Measurements from ENCODE around the gene NCR2. TPM values are rescaled to one million over a fixed set of nuclear protein-coding genes. Genes with fewer than 3 reads are reported as not detected.

Gene NCR2
- total RNA-seq, 1 experiment from 2014 or later = not detected

GRCh38 chr6:41342241-41342640 is 6.8 kb downstream of the NCR2 start:
- BruUV-seq (replicated peaks) = no TSS peak
- ChIA-PET CTCF (no interaction called here), POLR2A (ENCODE audit: low non-redundant PET) (no interaction called here)
- intact Hi-C loops (cut with micrococcal nuclease; ENCODE audit: unreplicated experiment) = no loop called here
- no peaks in the 10 kb centered on the region for H3K9me3 ChIP-seq (ENCODE audit: low read depth, low read length, poor library complexity, severe bottlenecking)
- no peak for DNase-seq (ENCODE audit: low spot score)
- TF ChIP-seq EZH2 (IDR thresholded peaks at IDR 0.05; ENCODE audit: borderline replicate concordance, low read depth, low read length, poor library complexity, severe bottlenecking) = no peak
- TF ChIP-seq CTCF (conservative IDR thresholded peaks at IDR 0.05; ENCODE audit: low read depth, low read length) = no peak
- no peaks in the 10 kb centered on the region for H3K36me3 ChIP-seq (ENCODE audit: insufficient read depth, low read length, poor library complexity, severe bottlenecking)
- peaks cover 6% of the 10 kb centered on the region for H3K27me3 ChIP-seq (replicated peaks; ENCODE audit: insufficient read depth, low read depth, low read length, poor library complexity)
- peaks cover 2% of the 10 kb centered on the region for H3K4me1 ChIP-seq (ENCODE audit: insufficient read depth, low read length, poor library complexity, severe bottlenecking)
- H3K27ac ChIP-seq (ENCODE audit: low read depth, low read length, poor library complexity, severe bottlenecking) = no peak overlapping the region
- H3K4me3 ChIP-seq (ENCODE audit: low read depth, low read length, poor library complexity, severe bottlenecking) = no peak overlapping the region

GRCh38 chr6:41343641-41344187 is 8.3 kb downstream of the NCR2 start:
- H3K4me3 ChIP-seq (ENCODE audit: low read depth, low read length, poor library complexity, severe bottlenecking) = no peak overlapping the region
- H3K27me3 ChIP-seq (replicated peaks; ENCODE audit: insufficient read depth, low read depth, low read length, poor library complexity) = peaks cover 2% of the 10 kb centered on the region
- no peaks in the 10 kb centered on the region for H3K36me3 ChIP-seq (ENCODE audit: insufficient read depth, low read length, poor library complexity, severe bottlenecking)
- BruUV-seq (replicated peaks) = no TSS peak
- DNase-seq (ENCODE audit: low spot score) = no peak
- H3K27ac ChIP-seq (ENCODE audit: low read depth, low read length, poor library complexity, severe bottlenecking) = no peak overlapping the region
- intact Hi-C loops (cut with micrococcal nuclease; ENCODE audit: unreplicated experiment) = no loop called here
- H3K9me3 ChIP-seq (ENCODE audit: low read depth, low read length, poor library complexity, severe bottlenecking) = no peaks in the 10 kb centered on the region
- no peak for TF ChIP-seq EZH2 (IDR thresholded peaks at IDR 0.05; ENCODE audit: borderline replicate concordance, low read depth, low read length, poor library complexity, severe bottlenecking)
- no peak for TF ChIP-seq CTCF (conservative IDR thresholded peaks at IDR 0.05; ENCODE audit: low read depth, low read length)
- H3K4me1 ChIP-seq (ENCODE audit: insufficient read depth, low read length, poor library complexity, severe bottlenecking) = no peaks in the 10 kb centered on the region
- ChIA-PET CTCF (no interaction called here), POLR2A (ENCODE audit: low non-redundant PET) (no interaction called here)

- POLR2A ChIA-PET (ENCODE audit: low non-redundant PET) = no interaction called here
Measured at GRCh38 chr6:41344876-41345275, 9.5 kb downstream of the NCR2 start.

More at GRCh38 chr6:41344876-41345275, 9.5 kb downstream of the NCR2 start:
- intact Hi-C loops (cut with micrococcal nuclease; ENCODE audit: unreplicated experiment) = no loop called here
- Histone ChIP-seq H3K36me3 (ENCODE audit: insufficient read depth, low read length, poor library complexity, severe bottlenecking) (no peaks in the 10 kb centered on the region), H3K27ac (ENCODE audit: low read depth, low read length, poor library complexity, severe bottlenecking) (no peak overlapping the region), H3K9me3 (ENCODE audit: low read depth, low read length, poor library complexity, severe bottlenecking) (no peaks in the 10 kb centered on the region), H3K27me3 (replicated peaks; ENCODE audit: insufficient read depth, low read depth, low read length, poor library complexity) (peaks cover 2% of the 10 kb centered on the region), H3K4me3 (ENCODE audit: low read depth, low read length, poor library complexity, severe bottlenecking) (no peak overlapping the region), H3K4me1 (ENCODE audit: insufficient read depth, low read length, poor library complexity, severe bottlenecking) (no peaks in the 10 kb centered on the region)
- CTCF ChIA-PET = no interaction called here
- no peak for DNase-seq (ENCODE audit: low spot score)
- TF ChIP-seq CTCF (conservative IDR thresholded peaks at IDR 0.05; ENCODE audit: low read depth, low read length) (no peak), EZH2 (IDR thresholded peaks at IDR 0.05; ENCODE audit: borderline replicate concordance, low read depth, low read length, poor library complexity, severe bottlenecking) (no peak)
- no TSS peak for BruUV-seq (replicated peaks)

All from A673 (cell line).